D721Med (cell line): Measurements from ENCODE around the gene FOCAD.

Experiments
- DNase-seq: peaks from one replicate; pipeline ENCODE4 v3.0.0; 2011; ENCODE audit warnings: low spot score; ENCODE audit not compliant: insufficient read length
- FAIRE-seq: peaks from 2 replicates; lab custom pipeline; 2011; peaks lifted over from hg19 to GRCh38; lab: Jason Lieb, UNC
- CTCF ChIP-seq: IDR thresholded peaks from 2 replicates; pipeline ENCODE4 v1.5.1; 2012; ENCODE audit warnings: mild to moderate bottlenecking, control low read depth; ENCODE audit not compliant: insufficient read depth; ENCODE audit errors: missing control alignments

FOCAD gene

GRCh38 chr9:21039302-21039701 is 355.2 kb downstream of the FOCAD start:
- no peak for FAIRE-seq
- no peak for DNase-seq
- TF ChIP-seq CTCF: no peak

GRCh38 chr9:21042466-21042865 is 358.4 kb downstream of the FOCAD start:
- FAIRE-seq: no peak
- DNase-seq: no peak

GRCh38 chr9:21043841-21044240 is 359.8 kb downstream of the FOCAD start:
- DNase-seq: no peak
- no peak for TF ChIP-seq CTCF
- FAIRE-seq: no peak

More at GRCh38 chr9:21042466-21042865, 358.4 kb downstream of the FOCAD start:
- no peak for TF ChIP-seq CTCF
